ENCODE measurements around the gene ZNF451.

Gene ZNF451

GRCh38 chr6:57173886-57174510 lies 84.0 kb downstream of the ZNF451 start:
- Histone ChIP-seq H3K36me3 (ENCODE audit: control insufficient read depth, insufficient read depth, low read length) (peaks cover 3% of the 10 kb centered on the region; the same call in 1 of the 2 replicates), H3K27me3 (ENCODE audit: control insufficient read depth, insufficient read depth, low read length) (peaks cover 10% of the 10 kb centered on the region), H3K9ac (ENCODE audit: low read depth, low read length) (peak overlapping the region; percentile 60), H3K4me1 (ENCODE audit: control insufficient read depth, insufficient read depth, low read length) (peaks cover 29% of the 10 kb centered on the region), H3K9me3 (ENCODE audit: control insufficient read depth, insufficient read depth, low read length) (no peaks in the 10 kb centered on the region), H3K27ac (ENCODE audit: low read depth, low read length) (peak overlapping the region; percentile 75), H3K4me3 (ENCODE audit: low read depth, low read length) (peak overlapping the region; percentile 76)

DNA sequence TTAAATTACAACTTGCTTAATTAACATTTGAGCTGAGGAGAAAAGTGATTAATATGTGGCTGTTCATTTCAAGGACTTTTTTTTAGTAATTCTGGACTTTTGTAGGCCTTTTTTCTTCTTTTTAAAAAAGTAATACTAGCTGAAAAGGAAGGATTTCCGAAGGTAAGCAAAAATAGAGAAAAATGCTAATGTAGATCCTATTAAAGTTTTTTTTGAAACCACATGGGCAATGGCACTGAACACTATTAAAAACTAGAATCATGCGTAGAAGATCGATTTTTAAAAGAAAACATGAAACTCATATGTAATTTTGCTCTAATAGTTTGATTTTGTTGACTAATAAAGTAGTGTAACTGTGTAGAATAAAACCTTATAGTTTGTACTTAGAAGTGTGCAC lies 84.5 kb downstream of the ZNF451 start:
- Histone ChIP-seq H3K9ac (ENCODE audit: low read depth, low read length) (no peak overlapping the region), H3K4me1 (ENCODE audit: control insufficient read depth, insufficient read depth, low read length) (peaks cover 29% of the 10 kb centered on the region)

DNA sequence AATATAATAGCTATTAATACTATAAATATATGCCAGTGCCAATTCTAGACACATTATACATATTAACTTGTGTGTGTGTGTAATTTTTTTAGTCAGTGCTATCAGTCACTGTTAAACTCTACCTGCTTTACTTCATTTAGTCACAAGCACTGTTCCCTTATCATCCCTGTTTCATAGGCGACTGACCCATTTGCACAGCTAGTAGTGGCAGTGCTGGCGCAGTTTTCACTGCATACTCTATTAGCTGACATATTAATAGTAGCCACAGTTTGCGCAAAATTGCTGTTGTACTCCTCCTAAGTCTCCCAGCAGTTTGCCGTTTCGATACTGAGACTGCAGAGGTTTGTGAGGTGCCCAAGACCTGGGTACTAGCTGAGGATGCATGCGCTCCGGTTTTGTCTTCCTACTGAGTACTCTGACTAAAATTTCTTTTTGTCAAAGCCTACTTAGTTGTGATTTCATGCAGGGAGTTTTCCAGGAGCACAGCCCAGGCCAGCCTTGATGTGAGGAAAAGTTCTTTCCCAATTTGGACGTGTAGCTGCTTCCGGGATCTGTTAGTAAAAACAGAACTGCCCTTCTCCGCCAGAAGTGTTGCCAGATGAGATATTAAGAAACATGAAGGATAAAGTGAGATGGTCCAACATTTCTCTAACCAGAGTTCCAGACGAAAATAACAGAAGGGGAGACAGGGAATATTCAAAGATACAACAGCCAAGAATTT lies 87.7 kb downstream of the ZNF451 start:
- Histone ChIP-seq H3K27me3 (ENCODE audit: control insufficient read depth, insufficient read depth, low read length) (peaks cover 10% of the 10 kb centered on the region), H3K4me1 (ENCODE audit: control insufficient read depth, insufficient read depth, low read length) (peaks cover 27% of the 10 kb centered on the region), H3K36me3 (ENCODE audit: control insufficient read depth, insufficient read depth, low read length) (peaks cover 14% of the 10 kb centered on the region), H3K9ac (ENCODE audit: low read depth, low read length) (no peak overlapping the region), H3K9me3 (ENCODE audit: control insufficient read depth, insufficient read depth, low read length) (no peaks in the 10 kb centered on the region), H3K4me3 (ENCODE audit: low read depth, low read length) (no peak overlapping the region), H3K27ac (ENCODE audit: low read depth, low read length) (no peak overlapping the region)

More for the DNA sequence above, 84.5 kb downstream of the ZNF451 start:
- no peaks in the 10 kb centered on the region for H3K9me3 ChIP-seq (ENCODE audit: control insufficient read depth, insufficient read depth, low read length)
- peaks cover 3% of the 10 kb centered on the region; the same call in 1 of the 2 replicates for H3K36me3 ChIP-seq (ENCODE audit: control insufficient read depth, insufficient read depth, low read length)
- peaks cover 10% of the 10 kb centered on the region for H3K27me3 ChIP-seq (ENCODE audit: control insufficient read depth, insufficient read depth, low read length)
- peak overlapping the region; percentile 76 for H3K4me3 ChIP-seq (ENCODE audit: low read depth, low read length)
- peak overlapping the region; percentile 75 for H3K27ac ChIP-seq (ENCODE audit: low read depth, low read length)

GRCh38 chr6:57180596-57180995 lies 90.6 kb downstream of the ZNF451 start:
- peaks cover 43% of the 10 kb centered on the region for H3K36me3 ChIP-seq (ENCODE audit: control insufficient read depth, insufficient read depth, low read length)

GRCh38 chr6:57182017-57182432 lies 92.0 kb downstream of the ZNF451 start:
- Histone ChIP-seq H3K9ac (ENCODE audit: low read depth, low read length) (no peak overlapping the region), H3K27ac (ENCODE audit: low read depth, low read length) (no peak overlapping the region), H3K27me3 (ENCODE audit: control insufficient read depth, insufficient read depth, low read length) (no peaks in the 10 kb centered on the region), H3K9me3 (ENCODE audit: control insufficient read depth, insufficient read depth, low read length) (no peaks in the 10 kb centered on the region), H3K4me1 (ENCODE audit: control insufficient read depth, insufficient read depth, low read length) (no peaks in the 10 kb centered on the region), H3K36me3 (ENCODE audit: control insufficient read depth, insufficient read depth, low read length) (peaks cover 47% of the 10 kb centered on the region), H3K4me3 (ENCODE audit: low read depth, low read length) (no peak overlapping the region)

More at GRCh38 chr6:57180596-57180995, 90.6 kb downstream of the ZNF451 start:
- Histone ChIP-seq H3K27ac (ENCODE audit: low read depth, low read length) (no peak overlapping the region), H3K4me3 (ENCODE audit: low read depth, low read length) (no peak overlapping the region), H3K9me3 (ENCODE audit: control insufficient read depth, insufficient read depth, low read length) (no peaks in the 10 kb centered on the region), H3K27me3 (ENCODE audit: control insufficient read depth, insufficient read depth, low read length) (no peaks in the 10 kb centered on the region), H3K4me1 (ENCODE audit: control insufficient read depth, insufficient read depth, low read length) (peaks cover 5% of the 10 kb centered on the region; the same call in 1 of the 2 replicates), H3K9ac (ENCODE audit: low read depth, low read length) (no peak overlapping the region)

DNA sequence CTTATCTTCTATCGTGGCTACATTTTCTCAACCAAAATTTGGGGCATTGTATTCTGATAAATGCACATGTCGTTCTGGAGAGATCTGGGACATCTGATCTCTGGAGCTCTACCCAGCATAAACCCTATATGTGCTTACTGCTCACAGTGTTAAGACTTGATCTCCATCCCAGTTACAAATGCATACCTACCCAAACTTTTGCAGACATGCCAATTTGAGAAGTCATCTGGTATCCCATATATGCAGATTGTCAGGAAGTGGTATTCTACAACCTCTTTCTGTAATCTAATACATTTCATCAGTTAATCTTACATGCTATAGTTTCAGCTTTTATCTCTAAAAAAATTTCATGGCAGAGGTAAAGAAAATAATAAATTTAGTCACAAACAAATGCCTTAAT lies 93.3 kb downstream of the ZNF451 start:
- Histone ChIP-seq H3K9ac (ENCODE audit: low read depth, low read length) (no peak overlapping the region), H3K9me3 (ENCODE audit: control insufficient read depth, insufficient read depth, low read length) (no peaks in the 10 kb centered on the region), H3K36me3 (ENCODE audit: control insufficient read depth, insufficient read depth, low read length) (peaks cover 46% of the 10 kb centered on the region), H3K4me1 (ENCODE audit: control insufficient read depth, insufficient read depth, low read length) (no peaks in the 10 kb centered on the region), H3K27me3 (ENCODE audit: control insufficient read depth, insufficient read depth, low read length) (no peaks in the 10 kb centered on the region), H3K27ac (ENCODE audit: low read depth, low read length) (no peak overlapping the region), H3K4me3 (ENCODE audit: low read depth, low read length) (no peak overlapping the region)

GRCh38 chr6:57190140-57190539 lies 100.2 kb downstream of the ZNF451 start:
- Histone ChIP-seq H3K4me1 (ENCODE audit: control insufficient read depth, insufficient read depth, low read length) (no peaks in the 10 kb centered on the region), H3K36me3 (ENCODE audit: control insufficient read depth, insufficient read depth, low read length) (peaks cover 65% of the 10 kb centered on the region), H3K9me3 (ENCODE audit: control insufficient read depth, insufficient read depth, low read length) (no peaks in the 10 kb centered on the region), H3K27me3 (ENCODE audit: control insufficient read depth, insufficient read depth, low read length) (no peaks in the 10 kb centered on the region), H3K4me3 (ENCODE audit: low read depth, low read length) (no peak overlapping the region), H3K9ac (ENCODE audit: low read depth, low read length) (no peak overlapping the region), H3K27ac (ENCODE audit: low read depth, low read length) (no peak overlapping the region)

- Histone ChIP-seq H3K36me3 (ENCODE audit: control insufficient read depth, insufficient read depth, low read length) (peaks cover 59% of the 10 kb centered on the region), H3K4me1 (ENCODE audit: control insufficient read depth, insufficient read depth, low read length) (no peaks in the 10 kb centered on the region)
Observed at GRCh38 chr6:57193177-57193576, 103.2 kb downstream of the ZNF451 start.

DNA sequence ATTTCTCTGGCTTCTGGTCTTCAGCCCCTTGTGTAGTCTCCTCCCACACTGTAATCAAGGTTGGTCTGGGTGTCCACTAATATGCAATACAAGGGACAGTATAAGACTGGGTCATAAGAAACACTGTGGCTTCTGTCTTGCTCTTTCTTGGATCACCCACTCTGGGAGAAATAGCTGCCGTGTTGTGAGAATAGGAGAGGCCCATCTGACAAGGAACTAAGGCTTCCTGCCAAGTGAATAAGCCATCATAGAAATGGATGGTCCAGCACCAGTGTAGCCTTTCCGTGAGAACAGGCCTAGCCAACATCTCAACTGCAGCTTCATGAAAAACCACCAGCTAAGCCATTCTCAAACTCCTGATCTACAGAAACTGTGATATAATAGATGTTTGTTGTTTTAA lies 105.5 kb downstream of the ZNF451 start:
- H3K9ac ChIP-seq (ENCODE audit: low read depth, low read length) = no peak overlapping the region
- no peak overlapping the region for H3K4me3 ChIP-seq (ENCODE audit: low read depth, low read length)
- no peak overlapping the region for H3K27ac ChIP-seq (ENCODE audit: low read depth, low read length)
- peaks cover 41% of the 10 kb centered on the region for H3K36me3 ChIP-seq (ENCODE audit: control insufficient read depth, insufficient read depth, low read length)
- H3K4me1 ChIP-seq (ENCODE audit: control insufficient read depth, insufficient read depth, low read length) = peaks cover 12% of the 10 kb centered on the region
- H3K27me3 ChIP-seq (ENCODE audit: control insufficient read depth, insufficient read depth, low read length) = no peaks in the 10 kb centered on the region
- H3K9me3 ChIP-seq (ENCODE audit: control insufficient read depth, insufficient read depth, low read length) = no peaks in the 10 kb centered on the region

More at GRCh38 chr6:57193177-57193576, 103.2 kb downstream of the ZNF451 start:
- no peaks in the 10 kb centered on the region for H3K27me3 ChIP-seq (ENCODE audit: control insufficient read depth, insufficient read depth, low read length)
- H3K9ac ChIP-seq (ENCODE audit: low read depth, low read length) = no peak overlapping the region
- H3K27ac ChIP-seq (ENCODE audit: low read depth, low read length) = no peak overlapping the region
- H3K4me3 ChIP-seq (ENCODE audit: low read depth, low read length) = no peak overlapping the region
- no peaks in the 10 kb centered on the region for H3K9me3 ChIP-seq (ENCODE audit: control insufficient read depth, insufficient read depth, low read length)

GRCh38 chr6:57198926-57199636 lies 109.1 kb downstream of the ZNF451 start:
- peak overlapping the region; percentile 76 for H3K27ac ChIP-seq (ENCODE audit: low read depth, low read length)
- H3K9ac ChIP-seq (ENCODE audit: low read depth, low read length) = no peak overlapping the region

DNA sequence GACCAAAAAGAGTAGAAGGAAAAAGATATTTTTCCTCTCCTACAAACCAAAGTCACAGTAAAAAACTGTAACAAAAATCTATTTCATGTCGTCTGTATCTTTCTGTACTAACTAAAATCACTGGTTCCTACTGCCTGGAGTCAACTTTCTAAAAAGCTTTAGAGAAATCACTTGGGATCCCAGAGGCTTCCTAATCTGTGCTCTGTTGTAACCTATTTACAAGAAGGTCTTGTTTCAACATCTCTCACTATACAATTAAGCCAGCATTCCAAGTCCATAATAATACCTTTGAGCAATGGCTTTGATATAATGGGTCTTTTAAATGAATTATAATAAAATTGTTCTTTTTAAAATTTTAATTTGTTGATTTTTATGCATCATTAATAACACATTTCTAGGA lies 111.7 kb downstream of the ZNF451 start:
- Histone ChIP-seq H3K9ac (ENCODE audit: low read depth, low read length) (no peak overlapping the region), H3K27ac (ENCODE audit: low read depth, low read length) (no peak overlapping the region), H3K36me3 (ENCODE audit: control insufficient read depth, insufficient read depth, low read length) (0 out of 2 replicates have a peak, but pooled peaks cover 5% of the 10 kb centered on the region), H3K9me3 (ENCODE audit: control insufficient read depth, insufficient read depth, low read length) (no peaks in the 10 kb centered on the region), H3K4me1 (ENCODE audit: control insufficient read depth, insufficient read depth, low read length) (peaks cover 29% of the 10 kb centered on the region), H3K27me3 (ENCODE audit: control insufficient read depth, insufficient read depth, low read length) (no peaks in the 10 kb centered on the region), H3K4me3 (ENCODE audit: low read depth, low read length) (no peak overlapping the region)

More at GRCh38 chr6:57198926-57199636, 109.1 kb downstream of the ZNF451 start:
- Histone ChIP-seq H3K9me3 (ENCODE audit: control insufficient read depth, insufficient read depth, low read length) (no peaks in the 10 kb centered on the region), H3K27me3 (ENCODE audit: control insufficient read depth, insufficient read depth, low read length) (no peaks in the 10 kb centered on the region), H3K36me3 (ENCODE audit: control insufficient read depth, insufficient read depth, low read length) (peaks cover 8% of the 10 kb centered on the region), H3K4me1 (ENCODE audit: control insufficient read depth, insufficient read depth, low read length) (peaks cover 14% of the 10 kb centered on the region), H3K4me3 (ENCODE audit: low read depth, low read length) (no peak overlapping the region)
